Measurements from ENCODE around the gene COLEC11.

DNA sequence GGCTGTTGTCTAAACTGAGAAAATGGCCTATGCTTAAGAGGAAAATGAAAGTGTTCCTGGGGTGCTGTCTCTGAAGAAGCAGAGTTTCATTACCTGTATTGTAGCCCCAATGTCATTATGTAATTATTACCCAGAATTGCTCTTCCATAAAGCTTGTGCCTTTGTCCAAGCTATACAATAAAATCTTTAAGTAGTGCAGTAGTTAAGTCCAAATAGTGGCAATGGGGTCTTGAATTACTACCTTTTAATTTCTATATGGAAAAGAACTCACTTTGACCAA, 49.3 kb downstream of the COLEC11 start:
- TF ChIP-seq TAF1 (IDR thresholded peaks at IDR 0.05; ENCODE audit: low read depth): no peak
- TF ChIP-seq, protein P1, sequence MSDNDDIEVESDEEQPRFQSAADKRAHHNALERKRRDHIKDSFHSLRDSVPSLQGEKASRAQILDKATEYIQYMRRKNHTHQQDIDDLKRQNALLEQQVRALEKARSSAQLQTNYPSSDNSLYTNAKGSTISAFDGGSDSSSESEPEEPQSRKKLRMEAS (IDR thresholded peaks at IDR 0.05): no peak
- TF ChIP-seq YY1 (IDR thresholded peaks at IDR 0.05; ENCODE audit: low read depth): no peak
- TF ChIP-seq EP300 (IDR thresholded peaks at IDR 0.05; ENCODE audit: borderline replicate concordance): no peak
